Neuron (in vitro differentiated cells): ENCODE results near the gene TMEM235.
"Not testable (repeated sequence)": the region's sequence is repeated elsewhere in the genome, so short reads cannot be mapped to it uniquely, and the experiment has no call there.

Experiments used
- H2AFZ ChIP-seq: one replicate; pipeline ENCODE4 v1.6.1; 2013; ENCODE audit warnings: low read depth, mild to moderate bottlenecking, inconsistent platforms, low read length, moderate library complexity
- H3K27me3 ChIP-seq: one replicate; pipeline ENCODE4 v1.6.1; 2013; ENCODE audit warnings: low read length; ENCODE audit not compliant: insufficient read depth
- H3K36me3 ChIP-seq: one replicate; pipeline ENCODE4 v1.6.1; 2013; ENCODE audit warnings: low read length; ENCODE audit not compliant: insufficient read depth
- H3K4me1 ChIP-seq: one replicate; pipeline ENCODE4 v1.6.1; 2013; ENCODE audit warnings: low read length; ENCODE audit not compliant: insufficient read depth
- H3K4me3 ChIP-seq: 2 replicates; pipeline ENCODE4 v1.5.1; 2013; ENCODE audit warnings: mild to moderate bottlenecking, low read length, moderate library complexity
- H3K9me3 ChIP-seq: one replicate; pipeline ENCODE4 v1.6.1; 2013; ENCODE audit warnings: low read length

TMEM235 gene

GRCh38 chr17:78249818-78250806, 18.7 kb downstream of the TMEM235 start:
- Histone ChIP-seq H3K4me3 (no peak overlapping the region), H3K9me3 (no peaks in the 10 kb centered on the region), H3K4me1 (peaks cover 24% of the 10 kb centered on the region)

GRCh38 chr17:78250891-78251772, 19.7 kb downstream of the TMEM235 start:
- Histone ChIP-seq H3K4me3 (no peak overlapping the region), H2AFZ (no peak overlapping the region), H3K36me3 (no peaks in the 10 kb centered on the region), H3K9me3 (no peaks in the 10 kb centered on the region), H3K27me3 (no peaks in the 10 kb centered on the region), H3K4me1 (peaks cover 33% of the 10 kb centered on the region)

More at GRCh38 chr17:78249818-78250806, 18.7 kb downstream of the TMEM235 start:
- no peaks in the 10 kb centered on the region for H3K36me3 ChIP-seq
- no peaks in the 10 kb centered on the region for H3K27me3 ChIP-seq
- no peak overlapping the region for H2AFZ ChIP-seq

- Histone ChIP-seq H2AFZ (no peak overlapping the region), H3K9me3 (no peaks in the 10 kb centered on the region), H3K4me3 (no peak overlapping the region), H3K27me3 (no peaks in the 10 kb centered on the region), H3K4me1 (peaks cover 39% of the 10 kb centered on the region), H3K36me3 (no peaks in the 10 kb centered on the region)
These were observed 20.3 kb downstream of the TMEM235 start for GRCh38 chr17:78251773-78252103.

GRCh38 chr17:78252111-78252634, 20.7 kb downstream of the TMEM235 start:
- Histone ChIP-seq H3K36me3 (no peaks in the 10 kb centered on the region), H3K9me3 (no peaks in the 10 kb centered on the region), H3K4me1 (peaks cover 43% of the 10 kb centered on the region)

GRCh38 chr17:78252701-78253635, 21.5 kb downstream of the TMEM235 start:
- Histone ChIP-seq H3K9me3 (no peaks in the 10 kb centered on the region), H2AFZ (no peak overlapping the region), H3K4me1 (peaks cover 51% of the 10 kb centered on the region), H3K4me3 (no peak overlapping the region), H3K36me3 (no peaks in the 10 kb centered on the region), H3K27me3 (no peaks in the 10 kb centered on the region)

More at GRCh38 chr17:78252111-78252634, 20.7 kb downstream of the TMEM235 start:
- Histone ChIP-seq H3K4me3 (no peak overlapping the region), H3K27me3 (no peaks in the 10 kb centered on the region), H2AFZ (no peak overlapping the region)

- not testable (repeated sequence) for H3K36me3 ChIP-seq
- peak overlapping the region; percentile 62 for H3K4me3 ChIP-seq
- H3K4me1 ChIP-seq: peaks cover 57% of the 10 kb centered on the region
These were observed 22.2 kb downstream of the TMEM235 start for GRCh38 chr17:78253636-78253945.

GRCh38 chr17:78253946-78254672, 22.7 kb downstream of the TMEM235 start:
- Histone ChIP-seq H3K9me3 (no peaks in the 10 kb centered on the region), H3K4me3 (peak overlapping the region; percentile 62), H3K27me3 (no peaks in the 10 kb centered on the region), H3K36me3 (no peaks in the 10 kb centered on the region), H2AFZ (peak overlapping the region; percentile 73), H3K4me1 (peaks cover 58% of the 10 kb centered on the region)

More at GRCh38 chr17:78253636-78253945, 22.2 kb downstream of the TMEM235 start:
- H3K9me3 ChIP-seq, H2AFZ ChIP-seq, H3K27me3 ChIP-seq: not testable (repeated sequence)

GRCh38 chr17:78255029-78255656, 23.7 kb downstream of the TMEM235 start:
- Histone ChIP-seq H3K36me3 (no peaks in the 10 kb centered on the region), H3K9me3 (no peaks in the 10 kb centered on the region), H3K27me3 (no peaks in the 10 kb centered on the region), H3K4me1 (peaks cover 57% of the 10 kb centered on the region), H3K4me3 (no peak overlapping the region), H2AFZ (no peak overlapping the region)

- no peaks in the 10 kb centered on the region for H3K27me3 ChIP-seq
- H2AFZ ChIP-seq: no peak overlapping the region
- H3K9me3 ChIP-seq: no peaks in the 10 kb centered on the region
- H3K4me1 ChIP-seq: peaks cover 49% of the 10 kb centered on the region
- no peaks in the 10 kb centered on the region for H3K36me3 ChIP-seq
- H3K4me3 ChIP-seq: no peak overlapping the region
These were observed 24.7 kb downstream of the TMEM235 start for GRCh38 chr17:78255953-78256706.

GRCh38 chr17:78256707-78257591, 25.5 kb downstream of the TMEM235 start:
- no peaks in the 10 kb centered on the region for H3K9me3 ChIP-seq
- peaks cover 46% of the 10 kb centered on the region for H3K4me1 ChIP-seq
- no peak overlapping the region for H3K4me3 ChIP-seq
- H2AFZ ChIP-seq: no peak overlapping the region
- H3K36me3 ChIP-seq: peaks cover 4% of the 10 kb centered on the region
- no peaks in the 10 kb centered on the region for H3K27me3 ChIP-seq
